Adrenal gland (tissue), 12 donors: ENCODE data around the gene ZNF30. TPM values are rescaled to one million over a fixed set of nuclear protein-coding genes. Genes with fewer than 3 reads are reported as not detected.
"Not testable (repeated sequence)": the region's sequence is repeated elsewhere in the genome, so short reads cannot be mapped to it uniquely, and the experiment has no call there.

Experiments
- DNase-seq, 7 donors: peaks; one replicate each; pipeline ENCODE4 v3.0.0-alpha.2; 2019 to 2020
- H3K27ac ChIP-seq, 5 donors: fragments of 200-600 bp; sonication (generic) in 4 of 5; 1 replicate in 3 of 5; 2 replicates in 2 of 5; pipeline versions ENCODE4 v1.5.1 to v1.8.0; 2016 to 2020; ENCODE audit warnings: mild to moderate bottlenecking in 1 of 5
- H3K27me3 ChIP-seq: fragments of 200-600 bp; 2 replicates; pipeline ENCODE4 v1.8.0; 2021
- H3K36me3 ChIP-seq, 2 donors: fragments of 200-600 bp; replicated peaks in 1 of 2; 1 replicate in 1 of 2; 2 replicates in 1 of 2; pipeline versions ENCODE4 v1.5.1 to v1.8.0; 2018 to 2022
- H3K4me1 ChIP-seq, 2 donors: fragments of 200-600 bp; replicated peaks in 1 of 2; 1 replicate in 1 of 2; 2 replicates in 1 of 2; pipeline versions ENCODE4 v1.5.1 to v1.8.0; 2018 to 2021
- H3K4me3 ChIP-seq, 4 donors: fragments of 200-600 bp; sonication (generic) in 3 of 4; one replicate each; pipeline ENCODE4 v1.5.1; 2016 to 2018
- H3K9me3 ChIP-seq, 3 donors: fragments of 200-600 bp; sonication (generic) in 1 of 3; replicated peaks in 1 of 3; 1 replicate in 2 of 3; 2 replicates in 1 of 3; pipeline versions ENCODE4 v1.5.1 to v1.8.0; 2016 to 2021
- POLR2A ChIP-seq, 2 donors: fragments of 450-650 bp; IDR thresholded peaks; one replicate each; pipeline ENCODE4 v1.6.1; 2017; ENCODE audit warnings: antibody characterized with exemption in 2 of 2, mild to moderate bottlenecking in 2 of 2, moderate library complexity in 1 of 2
- WGBS, 4 donors: extraction: QIAGEN DNeasy Blood & Tissue Kit in 2 of 4; methylation state at CpG; one replicate each; pipeline versions ENCODE4 v1.1.5 to v1.1.7; 2013 to 2017; 5-methylcytosine and 5-hydroxymethylcytosine counted together
- intact Hi-C, 2 donors: fragments of 100-400 bp; cut with DNase I; formaldehyde crosslinking; loops; one replicate each; pipeline versions ENCODE4 v1.14.1 to v1.15.0; 2022 to 2023
- polyA plus RNA-seq, 3 donors: library from polyadenylated mRNA; stranded (reverse); fragments of 200-250 nt in 2 of 3; fragments of 350-450 nt in 1 of 3; fragmentation: Illumina TruSeq in 1 of 3; extraction: RNeasy Lipid Tissue Mini Kit (QIAGEN cat#74804) in 1 of 3; gene quantifications; one replicate each; pipeline ENCODE4 v1.2.3, GENCODE V29; 2013 to 2014
- total RNA-seq, 9 donors: library from RNA; depleted of rRNA in 4 of 9; stranded (reverse); fragments of >200 nt in 4 of 9; fragments of 120-200 nt in 1 of 9; fragmentation: NEBNext Ultra II Directional in 1 of 9; extraction: Animal tissue kit (Norgen Biotek cat#: 25700) in 1 of 9; gene quantifications; one replicate each; pipeline versions ENCODE4 v1.1.0 to v1.2.4, GENCODE V29; 2013 to 2023
- TF ChIP-seq, protein P1 (sequence below), 6 experiments: fragments of 450-650 bp in 4 of 6; fragments of 200-600 bp in 2 of 6; sonication (generic) in 1 of 6; IDR thresholded peaks; 1 replicate in 5 of 6; 2 replicates in 1 of 6; pipeline versions ENCODE4 v1.5.1 to v1.8.0; 2016 to 2021; ENCODE audit warnings: antibody characterized with exemption in 6 of 6, mild to moderate bottlenecking in 2 of 6, moderate library complexity in 1 of 6
- donor health status: healthy with polysubstance abuse.
- donor health status: Bipolar disorder and iron deficiency.
- donor health status: DM: yes; HTN: yes; CAD: no.
- donor health status: DM: no; HTN: no; CAD: no.
- donor health status: DM: no; HTN: no; CAD: no.
- donor health status: DM: yes; HTN: yes; CAD: no.

The ZNF30 gene
- total and polyA plus RNA-seq, 12 donors: 2.1 to 5.6 (median 3.6) TPM

DNA sequence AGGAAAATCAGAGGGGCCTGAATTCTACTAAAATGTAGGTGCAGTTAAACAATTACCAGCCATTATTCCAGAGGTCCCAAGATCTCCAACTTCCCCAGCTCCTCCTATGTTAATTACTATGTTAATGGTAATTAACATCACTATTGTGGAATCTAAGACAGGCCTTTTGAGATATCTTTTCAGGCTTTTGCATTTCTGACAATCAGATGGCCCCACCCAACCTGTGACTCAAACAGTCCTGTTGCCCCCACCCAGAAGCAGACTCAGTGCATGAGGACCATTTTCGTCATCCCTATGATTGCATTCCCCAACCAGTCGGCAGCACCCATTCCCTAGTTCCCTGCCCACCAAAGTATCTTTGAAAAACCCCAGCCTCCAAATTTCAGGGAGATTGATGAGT, 8.5 kb upstream of the ZNF30 start:
- no peaks in the 10 kb centered on the region for H3K36me3 ChIP-seq
- H3K9me3 ChIP-seq: no peaks in the 10 kb centered on the region
- H3K27ac ChIP-seq: no peak overlapping the region
- TF ChIP-seq, protein P1, sequence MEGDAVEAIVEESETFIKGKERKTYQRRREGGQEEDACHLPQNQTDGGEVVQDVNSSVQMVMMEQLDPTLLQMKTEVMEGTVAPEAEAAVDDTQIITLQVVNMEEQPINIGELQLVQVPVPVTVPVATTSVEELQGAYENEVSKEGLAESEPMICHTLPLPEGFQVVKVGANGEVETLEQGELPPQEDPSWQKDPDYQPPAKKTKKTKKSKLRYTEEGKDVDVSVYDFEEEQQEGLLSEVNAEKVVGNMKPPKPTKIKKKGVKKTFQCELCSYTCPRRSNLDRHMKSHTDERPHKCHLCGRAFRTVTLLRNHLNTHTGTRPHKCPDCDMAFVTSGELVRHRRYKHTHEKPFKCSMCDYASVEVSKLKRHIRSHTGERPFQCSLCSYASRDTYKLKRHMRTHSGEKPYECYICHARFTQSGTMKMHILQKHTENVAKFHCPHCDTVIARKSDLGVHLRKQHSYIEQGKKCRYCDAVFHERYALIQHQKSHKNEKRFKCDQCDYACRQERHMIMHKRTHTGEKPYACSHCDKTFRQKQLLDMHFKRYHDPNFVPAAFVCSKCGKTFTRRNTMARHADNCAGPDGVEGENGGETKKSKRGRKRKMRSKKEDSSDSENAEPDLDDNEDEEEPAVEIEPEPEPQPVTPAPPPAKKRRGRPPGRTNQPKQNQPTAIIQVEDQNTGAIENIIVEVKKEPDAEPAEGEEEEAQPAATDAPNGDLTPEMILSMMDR (IDR thresholded peaks at IDR 0.05): no peak
- TF ChIP-seq POLR2A (IDR thresholded peaks at IDR 0.05): no peak
- DNase-seq: no peak
- no peaks in the 10 kb centered on the region for H3K27me3 ChIP-seq
- no peak overlapping the region for H3K4me3 ChIP-seq
- H3K4me1 ChIP-seq: no peaks in the 10 kb centered on the region
- intact Hi-C loops: no loop called here
- WGBS, 4 donors: 67 to 84% (median 70%) methylated on average over 2 of the region's 2 CpGs

DNA sequence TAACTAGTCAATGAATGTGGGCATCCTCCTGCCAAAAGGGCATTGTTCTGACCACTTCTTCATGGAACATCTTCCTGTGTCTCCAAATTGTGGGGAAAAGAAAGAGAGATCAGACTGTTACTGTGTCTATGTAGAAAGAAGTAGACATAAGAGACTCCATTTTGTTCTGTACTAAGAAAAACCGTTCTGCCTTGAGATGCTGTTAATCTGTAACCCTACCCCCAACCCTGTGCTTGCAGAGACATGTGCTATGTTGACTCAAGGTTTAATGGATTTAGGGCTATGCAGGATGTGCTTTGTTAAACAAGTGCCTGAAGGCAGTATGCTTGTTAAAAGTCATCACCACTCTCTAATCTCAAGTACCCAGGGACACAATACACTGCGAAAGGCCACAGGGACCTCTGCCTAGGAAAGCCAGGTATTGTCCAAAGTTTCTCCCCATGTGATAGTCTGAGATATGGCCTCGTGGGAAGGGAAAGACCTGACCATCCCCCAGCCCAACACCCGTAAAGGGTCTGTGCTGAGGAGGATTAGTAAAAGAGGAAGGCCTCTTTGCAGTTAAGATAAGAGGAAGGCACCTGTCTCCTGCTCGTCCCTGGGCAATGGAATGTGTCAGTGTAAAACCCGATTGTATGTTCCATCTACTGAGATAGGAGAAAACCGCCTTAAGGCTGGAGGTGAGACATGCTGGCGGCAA, 6.5 kb upstream of the ZNF30 start:
- H3K9me3 ChIP-seq, DNase-seq, H3K27ac ChIP-seq, H3K27me3 ChIP-seq, H3K36me3 ChIP-seq, H3K4me1 ChIP-seq, H3K4me3 ChIP-seq, intact Hi-C loops: not testable (repeated sequence)
- 69 to 77% (median 74%) methylated on average over 8 of the region's 8 CpGs for WGBS, 4 donors

DNA sequence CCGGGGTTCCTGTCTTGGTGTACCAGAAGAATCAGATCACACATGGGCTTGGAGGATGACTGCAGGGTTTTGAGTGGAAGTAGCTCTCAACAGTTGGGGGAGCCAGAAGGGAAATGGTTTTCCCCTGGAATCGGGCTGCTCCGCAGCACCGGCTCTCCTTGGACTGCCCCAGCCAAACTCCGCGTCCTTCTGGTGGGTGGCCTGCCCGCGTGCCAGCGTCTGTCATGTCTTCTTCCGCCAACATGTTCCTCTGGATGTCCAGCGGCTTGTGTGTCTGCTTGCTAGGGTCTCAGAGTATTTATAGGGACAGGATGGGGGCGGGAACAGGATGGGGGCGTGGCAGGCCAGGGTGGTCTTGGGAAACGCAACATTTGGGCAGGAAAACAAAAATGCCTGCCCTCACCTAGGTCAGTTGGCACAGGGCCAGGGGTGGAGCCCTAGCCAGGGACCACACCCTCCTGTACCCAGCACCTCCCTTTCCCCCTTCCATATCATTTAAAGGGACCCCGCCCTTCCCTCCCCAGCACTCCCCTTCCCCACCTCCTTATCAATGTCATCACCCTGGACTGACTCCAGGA, 1.3 kb upstream of the ZNF30 start:
- H3K27ac ChIP-seq: no peak overlapping the region
- DNase-seq: peak in 2 of 7 donors; percentile 33 to 55
- H3K9me3 ChIP-seq: no peaks in the 10 kb centered on the region
- no peak overlapping the region for H3K4me3 ChIP-seq
- intact Hi-C loops: no loop called here
- H3K36me3 ChIP-seq: no peaks in the 10 kb centered on the region
- WGBS, 4 donors: 83 to 97% (median 89%) methylated on average over 6 to 15 of the region's 15 CpGs
- H3K4me1 ChIP-seq: peaks cover 0 to 9% of the 10 kb centered on the region in 2 donors
- H3K27me3 ChIP-seq: no peaks in the 10 kb centered on the region
- TF ChIP-seq, protein P1 (IDR thresholded peaks at IDR 0.05): no peak
- no peak for TF ChIP-seq POLR2A (IDR thresholded peaks at IDR 0.05)

DNA sequence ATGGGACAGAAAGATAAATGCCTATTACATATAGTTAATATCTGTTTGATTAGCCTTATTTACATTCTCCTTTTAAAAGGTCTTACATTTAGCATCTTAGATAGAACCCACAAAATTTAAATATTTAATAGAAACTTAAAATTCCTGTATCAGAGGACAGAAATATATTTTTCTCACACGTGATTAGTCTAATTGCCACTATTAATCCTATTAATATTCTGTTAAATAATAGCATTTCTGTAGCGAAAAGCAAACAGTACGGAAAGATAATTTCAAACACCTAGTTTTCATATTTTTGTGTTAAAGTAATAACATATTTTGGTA, 380 bp upstream of the ZNF30 start:
- peak overlapping the region in 1 of 4 donors; percentile 57 for H3K4me3 ChIP-seq
- intact Hi-C loops: no loop called here
- H3K27me3 ChIP-seq: no peaks in the 10 kb centered on the region
- no peak for TF ChIP-seq POLR2A (IDR thresholded peaks at IDR 0.05)
- TF ChIP-seq, protein P1 (IDR thresholded peaks at IDR 0.05): no peak
- DNase-seq: no peak
- no peaks in the 10 kb centered on the region for H3K9me3 ChIP-seq
- WGBS, 4 donors: 64 to 70% (median 66%) methylated on average over 3 of the region's 3 CpGs
- no peaks in the 10 kb centered on the region for H3K36me3 ChIP-seq
- peak overlapping the region in 2 of 5 donors; percentile 66 to 78 for H3K27ac ChIP-seq
- peaks cover 0 to 9% of the 10 kb centered on the region in 2 donors for H3K4me1 ChIP-seq

DNA sequence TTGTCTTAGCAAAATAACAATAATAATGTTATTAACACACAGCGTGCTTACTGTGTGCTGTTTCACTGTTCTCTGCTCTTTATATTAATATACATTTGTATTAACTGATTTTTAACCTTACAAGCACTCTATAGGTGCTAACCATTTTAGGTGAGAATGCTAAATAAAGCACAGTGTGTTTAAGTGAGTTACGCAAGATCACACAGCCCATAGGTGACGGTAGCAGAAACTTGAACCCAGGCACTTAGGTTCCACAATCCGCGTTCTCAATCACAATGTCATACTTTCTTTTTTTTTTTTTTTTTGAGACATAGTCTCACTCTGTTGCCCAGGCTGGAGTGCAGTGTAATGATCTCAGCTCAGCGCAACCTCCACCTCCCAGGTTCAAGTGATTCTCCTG, 5.8 kb downstream of the ZNF30 start:
- H3K27me3 ChIP-seq: no peaks in the 10 kb centered on the region
- no peak overlapping the region for H3K27ac ChIP-seq
- DNase-seq: no peak
- H3K36me3 ChIP-seq: peaks cover 0 to 13% of the 10 kb centered on the region in 2 donors
- H3K4me1 ChIP-seq: peaks cover 0 to 8% of the 10 kb centered on the region in 2 donors
- H3K9me3 ChIP-seq: no peaks in the 10 kb centered on the region
- no peak overlapping the region for H3K4me3 ChIP-seq
- TF ChIP-seq, protein P1 (IDR thresholded peaks at IDR 0.05): no peak
- TF ChIP-seq POLR2A (IDR thresholded peaks at IDR 0.05): no peak
- intact Hi-C loops: no loop called here
- WGBS, 4 donors: 98 to 99% (median 99%) methylated on average over 6 of the region's 6 CpGs
